ENCODE results near the gene ZC3H4.
"Not testable (repeated sequence)": the region's sequence is repeated elsewhere in the genome, so short reads cannot be mapped to it uniquely, and the experiment has no call there.

ZC3H4 gene

DNA sequence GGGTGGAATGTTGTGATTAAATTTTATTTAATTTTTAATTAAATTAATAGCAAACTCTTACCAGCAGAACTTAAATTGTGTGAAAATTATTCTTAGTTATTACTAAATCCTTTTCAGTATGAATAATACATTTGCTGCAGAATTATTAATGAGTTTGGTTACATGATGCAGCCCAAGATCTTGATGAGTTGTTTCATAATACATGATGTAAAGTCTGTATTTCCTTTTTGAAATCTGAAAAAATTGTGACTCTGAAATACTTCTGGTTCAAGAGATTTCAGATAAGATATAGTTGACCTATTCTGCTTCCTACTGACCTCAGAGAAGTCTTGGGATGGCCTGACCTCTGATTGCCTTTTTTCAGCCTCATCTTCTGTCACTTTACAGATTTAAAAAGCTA, 28.1 kb upstream of the ZC3H4 start:
- Histone ChIP-seq H3K4me3 (ENCODE audit: low read depth, low read length) (no peak overlapping the region), H3K27ac (no peak overlapping the region), H3K27me3 (ENCODE audit: insufficient read depth, low read depth, severe bottlenecking) (no peaks in the 10 kb centered on the region), H3K36me3 (peaks cover 90% of the 10 kb centered on the region), H3K9me3 (ENCODE audit: severe bottlenecking) (no peaks in the 10 kb centered on the region)
- no peak for DNase-seq
- TF ChIP-seq, protein P1, sequence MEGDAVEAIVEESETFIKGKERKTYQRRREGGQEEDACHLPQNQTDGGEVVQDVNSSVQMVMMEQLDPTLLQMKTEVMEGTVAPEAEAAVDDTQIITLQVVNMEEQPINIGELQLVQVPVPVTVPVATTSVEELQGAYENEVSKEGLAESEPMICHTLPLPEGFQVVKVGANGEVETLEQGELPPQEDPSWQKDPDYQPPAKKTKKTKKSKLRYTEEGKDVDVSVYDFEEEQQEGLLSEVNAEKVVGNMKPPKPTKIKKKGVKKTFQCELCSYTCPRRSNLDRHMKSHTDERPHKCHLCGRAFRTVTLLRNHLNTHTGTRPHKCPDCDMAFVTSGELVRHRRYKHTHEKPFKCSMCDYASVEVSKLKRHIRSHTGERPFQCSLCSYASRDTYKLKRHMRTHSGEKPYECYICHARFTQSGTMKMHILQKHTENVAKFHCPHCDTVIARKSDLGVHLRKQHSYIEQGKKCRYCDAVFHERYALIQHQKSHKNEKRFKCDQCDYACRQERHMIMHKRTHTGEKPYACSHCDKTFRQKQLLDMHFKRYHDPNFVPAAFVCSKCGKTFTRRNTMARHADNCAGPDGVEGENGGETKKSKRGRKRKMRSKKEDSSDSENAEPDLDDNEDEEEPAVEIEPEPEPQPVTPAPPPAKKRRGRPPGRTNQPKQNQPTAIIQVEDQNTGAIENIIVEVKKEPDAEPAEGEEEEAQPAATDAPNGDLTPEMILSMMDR (IDR thresholded peaks at IDR 0.05; ENCODE audit: low read depth, low read length) = no peak

DNA sequence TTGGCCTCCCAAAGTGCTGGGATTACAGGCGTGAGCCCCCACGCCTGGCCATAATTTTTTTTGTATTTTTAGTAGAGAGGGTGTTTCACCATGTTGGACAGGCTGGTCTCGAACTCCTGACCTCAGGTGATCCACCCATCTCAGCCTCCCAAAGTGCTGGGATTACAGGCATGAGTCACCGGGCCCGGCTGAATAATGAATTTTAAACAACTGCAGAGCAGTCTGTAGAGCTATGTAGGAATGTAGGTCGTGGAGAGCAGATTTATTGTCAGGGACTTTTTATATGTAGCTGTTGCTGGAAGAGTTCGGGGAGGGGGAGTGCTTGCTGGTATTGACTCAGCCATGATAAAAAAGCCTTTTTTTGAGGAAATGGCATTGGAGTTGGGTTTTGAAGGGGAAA, 27.7 kb upstream of the ZC3H4 start:
- not testable (repeated sequence) for H3K27me3 ChIP-seq (ENCODE audit: insufficient read depth, low read depth, severe bottlenecking); DNase-seq; H3K27ac ChIP-seq; H3K4me3 ChIP-seq (ENCODE audit: low read depth, low read length); H3K9me3 ChIP-seq (ENCODE audit: severe bottlenecking)
- peaks cover 88% of the 10 kb centered on the region for H3K36me3 ChIP-seq

DNA sequence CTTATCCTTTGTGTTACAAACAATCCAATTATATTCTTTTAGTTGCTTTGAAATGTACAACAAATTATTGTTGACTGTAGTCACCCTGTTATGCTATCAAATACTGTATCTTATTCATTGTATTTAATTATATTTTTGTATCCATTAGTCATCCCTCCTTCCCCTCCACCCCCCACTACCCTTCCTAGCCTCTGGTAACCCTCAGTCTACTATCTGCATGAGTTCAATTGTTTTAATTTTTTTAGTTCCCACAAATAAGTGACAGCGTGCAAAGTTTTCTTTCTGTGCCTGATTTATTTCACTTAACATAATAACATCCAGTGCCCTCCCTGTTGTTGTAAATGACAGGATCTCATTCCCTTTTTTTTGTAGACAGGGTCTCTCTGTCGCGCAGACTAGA, 21.6 kb upstream of the ZC3H4 start:
- Histone ChIP-seq H3K4me3 (ENCODE audit: low read depth, low read length) (no peak overlapping the region), H3K36me3 (peaks cover 75% of the 10 kb centered on the region), H3K27me3 (ENCODE audit: insufficient read depth, low read depth, severe bottlenecking) (no peaks in the 10 kb centered on the region), H3K27ac (no peak overlapping the region), H3K9me3 (ENCODE audit: severe bottlenecking) (peaks cover 2% of the 10 kb centered on the region)
- no peak for DNase-seq
- TF ChIP-seq, protein P1 (IDR thresholded peaks at IDR 0.05; ENCODE audit: low read depth, low read length) = no peak

- no peak for DNase-seq
- Histone ChIP-seq H3K27ac (no peak overlapping the region), H3K9me3 (ENCODE audit: severe bottlenecking) (peaks cover 6% of the 10 kb centered on the region), H3K27me3 (ENCODE audit: insufficient read depth, low read depth, severe bottlenecking) (no peaks in the 10 kb centered on the region), H3K36me3 (peaks cover 75% of the 10 kb centered on the region), H3K4me3 (ENCODE audit: low read depth, low read length) (no peak overlapping the region)
- TF ChIP-seq, protein P1 (IDR thresholded peaks at IDR 0.05; ENCODE audit: low read depth, low read length) = no peak
Observed at GRCh38 chr19:47134545-47134944, 21.0 kb upstream of the ZC3H4 start.

GRCh38 chr19:47133021-47133471, 19.5 kb upstream of the ZC3H4 start:
- Histone ChIP-seq H3K36me3 (peaks cover 62% of the 10 kb centered on the region), H3K27ac (no peak overlapping the region; the same call in 1 of the 2 replicates), H3K9me3 (ENCODE audit: severe bottlenecking) (peaks cover 6% of the 10 kb centered on the region), H3K4me3 (ENCODE audit: low read depth, low read length) (no peak overlapping the region), H3K27me3 (ENCODE audit: insufficient read depth, low read depth, severe bottlenecking) (no peaks in the 10 kb centered on the region)
- TF ChIP-seq, protein P1 (IDR thresholded peaks at IDR 0.05; ENCODE audit: low read depth, low read length) = no peak
- no peak for DNase-seq

DNA sequence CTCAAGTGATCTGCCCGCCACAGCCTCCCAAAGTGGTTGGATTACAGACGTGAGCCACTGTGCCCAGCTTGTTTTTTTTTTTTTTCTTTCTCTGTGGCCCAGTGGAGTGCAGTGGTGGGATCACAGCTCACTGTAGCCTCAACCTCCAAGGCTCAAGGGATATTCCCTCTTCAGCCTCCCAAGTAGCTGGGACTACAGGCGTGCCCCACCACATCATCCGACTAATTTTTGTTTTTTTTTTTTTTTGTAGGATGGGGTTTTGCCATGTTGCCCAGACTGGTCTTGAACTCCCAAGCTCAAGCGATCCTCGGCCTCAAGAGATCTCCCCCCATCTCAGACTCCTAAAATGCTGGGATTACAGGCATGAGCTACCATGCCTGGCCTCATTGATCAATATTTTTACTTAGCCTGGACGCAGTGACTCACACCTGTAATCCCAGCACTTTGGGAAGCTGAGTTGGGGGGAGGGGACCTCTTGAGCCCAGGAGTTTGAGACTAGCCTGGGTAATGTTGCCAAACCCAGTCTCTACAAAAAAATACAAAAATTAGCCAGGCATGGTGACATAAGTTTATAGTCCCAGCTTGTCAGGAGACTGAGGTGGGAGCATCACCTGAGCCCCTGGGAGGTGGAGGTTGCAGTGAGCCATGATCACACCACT, 18.7 kb upstream of the ZC3H4 start:
- Histone ChIP-seq H3K9me3 (ENCODE audit: severe bottlenecking) (peaks cover 6% of the 10 kb centered on the region), H3K27ac (peak overlapping the region; percentile 98), H3K27me3 (ENCODE audit: insufficient read depth, low read depth, severe bottlenecking) (no peaks in the 10 kb centered on the region), H3K4me3 (ENCODE audit: low read depth, low read length) (peak overlapping the region; percentile 74), H3K36me3 (peaks cover 55% of the 10 kb centered on the region)
- DNase-seq = no peak
- TF ChIP-seq, protein P1 (IDR thresholded peaks at IDR 0.05; ENCODE audit: low read depth, low read length) = no peak

All from WERI-Rb-1 (cell line).